Esophagus muscularis mucosa (tissue), 4 donors: ENCODE data around the gene C12orf75. TPM values are rescaled to one million over a fixed set of nuclear protein-coding genes. Genes with fewer than 3 reads are reported as not detected.

ENCODE experiments used
- DNase-seq: peaks from one replicate; pipeline ENCODE4 v3.0.0-alpha.2; 2017; ENCODE audit errors: extremely low spot score
- H3K27ac ChIP-seq, 4 donors: fragments of 200-600 bp; sonication (generic); replicated peaks in 1 of 4; 1 replicate in 3 of 4; 2 replicates in 1 of 4; pipeline ENCODE4 v1.5.1; 2016 to 2019; ENCODE audit warnings: mild to moderate bottlenecking in 1 of 4
- H3K27me3 ChIP-seq, 4 donors: fragments of 200-600 bp; sonication (generic); one replicate each; pipeline versions ENCODE4 v1.5.1 to v1.6.0; 2016 to 2019
- H3K36me3 ChIP-seq, 4 donors: fragments of 200-600 bp; sonication (generic); one replicate each; pipeline ENCODE4 v1.5.1; 2016 to 2019
- H3K4me1 ChIP-seq, 4 donors: fragments of 200-600 bp; sonication (generic); one replicate each; pipeline ENCODE4 v1.5.1; 2016 to 2019
- H3K4me3 ChIP-seq, 4 donors: fragments of 200-600 bp; sonication (generic); 1 replicate in 2 of 4; 2 replicates in 2 of 4; pipeline ENCODE4 v1.5.1; 2016 to 2019; ENCODE audit warnings: mild to moderate bottlenecking in 4 of 4, moderate library complexity in 1 of 4
- H3K9me3 ChIP-seq, 4 donors: fragments of 200-600 bp; sonication (generic); 1 replicate in 3 of 4; 2 replicates in 1 of 4; pipeline ENCODE4 v1.5.1; 2016 to 2019
- EP300 ChIP-seq: sonication (generic); formaldehyde crosslinking; IDR thresholded peaks from one replicate; pipeline ENCODE4 v1.6.1; 2017; ENCODE audit warnings: antibody characterized with exemption
- POLR2A ChIP-seq: fragments of 450-650 bp; IDR thresholded peaks from one replicate; pipeline ENCODE4 v1.6.1; 2017; ENCODE audit warnings: antibody characterized with exemption, moderate library complexity, mild to moderate bottlenecking, low read depth
- POLR2AphosphoS5 ChIP-seq, 2 donors: sonication (generic); formaldehyde crosslinking; IDR thresholded peaks; one replicate each; pipeline ENCODE4 v1.6.1; 2017; ENCODE audit warnings: antibody characterized with exemption in 2 of 2
- WGBS: methylation state at CpG from one replicate; pipeline ENCODE4 v1.1.5; 2018; 5-methylcytosine and 5-hydroxymethylcytosine counted together
- intact Hi-C: fragments of 100-400 bp; cut with DNase I; formaldehyde crosslinking; loops from one replicate; pipeline ENCODE4 v1.15.1; 2023
- total RNA-seq, 4 donors: library from RNA; depleted of rRNA; stranded (reverse); fragments of >200 nt; gene quantifications; one replicate each; pipeline versions ENCODE4 v1.1.0 to v1.2.1, GENCODE V29; 2016
- TF ChIP-seq, protein P1 (sequence below), 3 experiments: fragments of 200-600 bp in 2 of 3; fragments of 450-650 bp in 1 of 3; sonication (generic) in 2 of 3; IDR thresholded peaks; one replicate each; pipeline ENCODE4 v1.5.1; 2017 to 2019; ENCODE audit warnings: antibody characterized with exemption in 3 of 3, mild to moderate bottlenecking in 2 of 3, moderate library complexity in 1 of 3

Gene C12orf75
- total RNA-seq, 4 donors from 2014 or later: 0.83 to 3.1 (median 2.8) TPM

DNA sequence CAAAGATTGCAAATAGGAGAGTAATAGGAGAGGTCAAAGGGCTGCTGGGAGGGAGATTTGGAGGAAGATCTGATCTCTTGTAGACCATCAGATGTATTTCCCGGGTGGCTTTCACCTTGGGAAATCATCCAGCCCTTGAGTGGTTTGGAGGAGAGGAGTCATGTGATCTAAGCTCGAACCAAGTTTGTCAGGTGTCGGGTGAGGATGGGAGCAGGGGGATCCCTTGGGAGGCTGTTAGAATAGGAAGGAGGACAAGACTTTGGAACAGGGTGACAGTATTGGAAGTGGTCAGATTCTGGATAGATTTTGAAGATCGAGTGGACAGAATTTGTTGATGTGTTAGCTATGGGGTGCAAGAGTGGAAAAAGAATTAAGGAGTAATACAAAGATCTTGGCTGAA, 46.6 kb downstream of the C12orf75 start:
- TF ChIP-seq, protein P1, sequence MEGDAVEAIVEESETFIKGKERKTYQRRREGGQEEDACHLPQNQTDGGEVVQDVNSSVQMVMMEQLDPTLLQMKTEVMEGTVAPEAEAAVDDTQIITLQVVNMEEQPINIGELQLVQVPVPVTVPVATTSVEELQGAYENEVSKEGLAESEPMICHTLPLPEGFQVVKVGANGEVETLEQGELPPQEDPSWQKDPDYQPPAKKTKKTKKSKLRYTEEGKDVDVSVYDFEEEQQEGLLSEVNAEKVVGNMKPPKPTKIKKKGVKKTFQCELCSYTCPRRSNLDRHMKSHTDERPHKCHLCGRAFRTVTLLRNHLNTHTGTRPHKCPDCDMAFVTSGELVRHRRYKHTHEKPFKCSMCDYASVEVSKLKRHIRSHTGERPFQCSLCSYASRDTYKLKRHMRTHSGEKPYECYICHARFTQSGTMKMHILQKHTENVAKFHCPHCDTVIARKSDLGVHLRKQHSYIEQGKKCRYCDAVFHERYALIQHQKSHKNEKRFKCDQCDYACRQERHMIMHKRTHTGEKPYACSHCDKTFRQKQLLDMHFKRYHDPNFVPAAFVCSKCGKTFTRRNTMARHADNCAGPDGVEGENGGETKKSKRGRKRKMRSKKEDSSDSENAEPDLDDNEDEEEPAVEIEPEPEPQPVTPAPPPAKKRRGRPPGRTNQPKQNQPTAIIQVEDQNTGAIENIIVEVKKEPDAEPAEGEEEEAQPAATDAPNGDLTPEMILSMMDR (IDR thresholded peaks at IDR 0.05): no peak
- TF ChIP-seq POLR2A (no peak), EP300 (no peak), POLR2AphosphoS5 (IDR thresholded peaks at IDR 0.05) (no peak)
- 88% methylated on average over 4 of the region's 4 CpGs for whole genome bisulfite sequencing

DNA sequence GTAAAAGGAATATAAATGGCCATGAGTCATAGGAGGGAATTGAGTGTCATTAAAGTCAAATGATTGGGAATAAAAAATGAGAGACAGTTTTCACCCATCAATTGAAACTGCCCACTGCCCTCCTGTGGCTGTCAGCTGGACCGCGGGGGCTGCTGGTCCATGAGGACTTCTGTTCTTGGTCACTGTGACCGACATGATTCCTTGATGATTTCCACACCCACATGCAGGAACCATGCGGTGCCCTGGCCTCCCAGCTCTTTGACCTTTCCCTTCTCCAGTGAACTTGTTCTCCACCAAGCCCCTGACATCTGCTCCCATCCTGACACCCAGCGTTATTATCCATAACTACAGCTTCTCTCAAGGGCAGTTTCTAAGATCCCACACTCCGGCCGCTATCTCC, 48.4 kb downstream of the C12orf75 start:
- WGBS: 95% methylated on average over 7 of the region's 7 CpGs
- Histone ChIP-seq H3K4me3 (no peak overlapping the region), H3K4me1 (peaks cover 0 to 12% (median 10%) of the 10 kb centered on the region in 4 donors), H3K9me3 (no peaks in the 10 kb centered on the region), H3K27me3 (no peaks in the 10 kb centered on the region), H3K36me3 (no peaks in the 10 kb centered on the region), H3K27ac (no peak overlapping the region)
- no peak for DNase-seq
- TF ChIP-seq EP300: no peak
- TF ChIP-seq POLR2AphosphoS5 (IDR thresholded peaks at IDR 0.05): no peak
- no peak for TF ChIP-seq POLR2A
- TF ChIP-seq, protein P1 (IDR thresholded peaks at IDR 0.05): no peak
- intact Hi-C loops: no loop called here

More for the DNA sequence above, 46.6 kb downstream of the C12orf75 start:
- no peaks in the 10 kb centered on the region for H3K27me3 ChIP-seq
- DNase-seq: no peak
- H3K9me3 ChIP-seq: no peaks in the 10 kb centered on the region
- no peaks in the 10 kb centered on the region for H3K36me3 ChIP-seq
- no peak overlapping the region for H3K4me3 ChIP-seq
- intact Hi-C loops: no loop called here
- no peaks in the 10 kb centered on the region for H3K4me1 ChIP-seq
- no peak overlapping the region for H3K27ac ChIP-seq

DNA sequence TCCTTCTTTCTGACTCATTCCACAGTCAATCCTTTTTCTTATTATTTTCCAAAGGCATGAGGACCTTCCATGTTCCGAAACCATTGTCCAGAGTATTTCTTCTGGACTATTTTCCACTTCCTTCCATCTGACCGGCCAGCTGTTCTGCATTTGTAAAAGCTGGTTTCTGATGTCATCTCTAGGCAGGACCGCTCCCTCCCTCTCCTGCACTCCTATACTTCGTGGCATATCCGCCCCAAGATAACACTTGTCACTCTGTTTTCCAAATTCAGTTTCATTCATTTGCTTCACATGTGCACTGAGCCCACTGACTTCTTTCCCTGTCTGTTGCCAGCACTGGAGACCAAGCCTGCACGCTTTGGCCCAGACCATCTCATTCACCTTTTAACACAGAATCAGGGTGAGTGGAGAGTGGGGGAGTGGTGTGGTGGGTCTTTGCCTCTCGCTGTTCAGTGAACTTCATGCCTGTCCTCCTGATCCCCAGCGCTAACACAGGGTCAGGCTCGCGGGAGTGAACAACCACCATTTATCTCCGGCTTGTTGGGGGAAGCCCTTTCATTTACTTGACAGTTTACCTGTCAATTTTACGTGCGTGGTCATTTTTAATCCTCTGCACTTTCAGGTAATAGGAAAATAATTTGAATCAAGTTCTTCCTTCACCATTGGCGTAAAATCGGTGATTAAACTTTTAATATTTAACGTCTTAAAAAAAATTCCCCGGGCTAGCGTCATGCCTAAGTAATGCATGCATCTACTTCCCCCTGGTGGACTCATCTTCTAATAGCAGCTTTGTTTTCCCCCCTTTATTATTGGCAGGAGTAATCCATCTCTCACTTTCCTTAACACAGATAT, 52.5 kb downstream of the C12orf75 start:
- TF ChIP-seq POLR2AphosphoS5 (IDR thresholded peaks at IDR 0.05): no peak
- no peak for TF ChIP-seq EP300
- TF ChIP-seq, protein P1 (IDR thresholded peaks at IDR 0.05): peak; percentile 70 to 74 (median 73)
- TF ChIP-seq POLR2A: no peak
- Histone ChIP-seq H3K27me3 (no peaks in the 10 kb centered on the region), H3K4me3 (peak overlapping the region; percentile 2 to 39 (median 31)), H3K27ac (no peak overlapping the region), H3K9me3 (no peaks in the 10 kb centered on the region), H3K36me3 (no peaks in the 10 kb centered on the region), H3K4me1 (peaks cover 0 to 12% (median 10%) of the 10 kb centered on the region in 4 donors)
- peak; percentile 70 for DNase-seq
- WGBS: 25% methylated on average over 18 of the region's 18 CpGs
- intact Hi-C loops: no loop called here

DNA sequence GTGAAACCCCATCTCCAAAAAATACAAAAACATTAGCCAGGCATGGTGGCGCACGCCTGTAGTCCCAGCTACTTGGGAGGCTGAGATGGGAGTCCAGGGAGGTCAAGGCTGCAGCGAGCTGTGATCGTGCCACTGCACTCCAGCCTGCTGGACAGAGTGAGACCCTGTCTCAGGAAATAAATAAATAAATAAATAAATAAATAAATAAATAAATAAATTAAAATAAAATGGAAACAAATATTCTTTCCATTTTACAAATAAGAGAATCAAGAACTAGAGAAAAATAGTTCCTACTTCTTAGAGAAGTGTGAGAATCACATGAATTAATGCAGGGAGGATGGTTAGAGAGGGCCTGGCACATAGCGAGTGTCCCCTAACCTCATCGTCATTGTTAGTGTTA, 53.7 kb downstream of the C12orf75 start:
- DNase-seq: no peak
- intact Hi-C loops: no loop called here
- no peak for TF ChIP-seq POLR2A
- no peak for TF ChIP-seq POLR2AphosphoS5 (IDR thresholded peaks at IDR 0.05)
- H3K27ac ChIP-seq: no peak overlapping the region
- H3K27me3 ChIP-seq: no peaks in the 10 kb centered on the region
- H3K9me3 ChIP-seq: no peaks in the 10 kb centered on the region
- H3K4me3 ChIP-seq: no peak overlapping the region
- H3K4me1 ChIP-seq: peaks cover 0 to 12% (median 10%) of the 10 kb centered on the region in 4 donors
- 95% methylated on average over 6 of the region's 6 CpGs for WGBS
- no peaks in the 10 kb centered on the region for H3K36me3 ChIP-seq

DNA sequence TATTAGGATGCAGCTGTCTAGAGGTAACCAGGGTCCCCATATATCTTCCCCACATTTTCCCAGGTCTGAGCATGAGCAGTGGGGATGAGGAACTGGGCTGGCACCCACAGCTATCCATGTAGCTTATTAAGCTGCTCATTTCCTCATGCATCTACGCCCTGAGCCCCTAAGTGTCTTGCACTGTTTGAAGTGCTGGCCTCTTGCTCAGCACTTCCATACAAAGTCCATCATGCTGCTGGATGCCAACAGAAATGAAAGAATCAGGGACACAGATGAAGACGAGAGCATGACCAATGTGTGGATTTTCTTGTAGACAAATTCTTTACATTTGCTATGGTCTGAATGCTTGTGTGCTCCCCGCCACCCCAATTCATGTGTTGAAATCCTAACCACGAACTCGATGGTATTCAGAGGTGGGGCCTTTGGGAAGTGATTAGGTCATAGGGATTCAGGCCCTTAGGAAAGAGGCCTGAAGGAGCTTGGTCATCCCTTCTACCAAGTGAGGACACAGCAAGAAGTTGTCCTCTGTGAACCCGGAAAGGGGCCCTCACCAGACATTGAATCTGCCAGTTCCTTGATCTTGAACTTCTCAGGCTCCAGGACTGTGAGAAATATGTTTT, 54.5 kb downstream of the C12orf75 start:
- Histone ChIP-seq H3K27ac (no peak overlapping the region), H3K27me3 (no peaks in the 10 kb centered on the region), H3K36me3 (no peaks in the 10 kb centered on the region), H3K4me1 (peaks cover 0 to 12% (median 10%) of the 10 kb centered on the region in 4 donors), H3K4me3 (no peak overlapping the region), H3K9me3 (no peaks in the 10 kb centered on the region)
- TF ChIP-seq, protein P1 (IDR thresholded peaks at IDR 0.05): no peak
- WGBS: 89% methylated on average over 6 of the region's 6 CpGs
- DNase-seq: no peak
- intact Hi-C loops: no loop called here
